Aorta (tissue), 5 donors: ENCODE data around the gene ACSF3. TPM values are rescaled to one million over a fixed set of nuclear protein-coding genes. Genes with fewer than 3 reads are reported as not detected.

Experiments used
- ATAC-seq: fragments of 200-7000 bp; cut with Tn5 transposase; one replicate; pipeline ENCODE4 v1.9.1; 2022; ENCODE audit warnings: moderate library complexity; ENCODE audit not compliant: low FRiP score
- DNase-seq, 2 donors: peaks; one replicate each; pipeline ENCODE4 v3.0.0-alpha.2; 2020
- H3K27ac ChIP-seq, 2 donors: one replicate each; pipeline ENCODE4 v1.5.1; 2013; ENCODE audit warnings: low read length in 2 of 2, mild to moderate bottlenecking in 2 of 2, moderate library complexity in 2 of 2, control low read depth in 1 of 2, inconsistent platforms in 1 of 2, low read depth in 1 of 2
- H3K27me3 ChIP-seq, 2 donors: one replicate each; pipeline ENCODE4 v1.6.1; 2013; ENCODE audit warnings: control low read depth in 1 of 2, low read length in 1 of 2, mild to moderate bottlenecking in 1 of 2, moderate library complexity in 1 of 2; ENCODE audit not compliant: insufficient read depth in 2 of 2, control insufficient read depth in 1 of 2
- H3K36me3 ChIP-seq, 2 donors: one replicate each; pipeline ENCODE4 v1.6.1; 2013; ENCODE audit warnings: control low read depth in 1 of 2, low read length in 1 of 2, mild to moderate bottlenecking in 1 of 2; ENCODE audit not compliant: insufficient read depth in 2 of 2, control insufficient read depth in 1 of 2
- H3K4me1 ChIP-seq, 2 donors: one replicate each; pipeline ENCODE4 v1.6.1; 2013; ENCODE audit warnings: low read length in 2 of 2, control low read depth in 1 of 2, mild to moderate bottlenecking in 1 of 2, moderate library complexity in 1 of 2; ENCODE audit not compliant: insufficient read depth in 2 of 2, control insufficient read depth in 1 of 2
- H3K4me3 ChIP-seq, 2 donors: one replicate each; pipeline ENCODE4 v1.5.1; 2013; ENCODE audit warnings: low read length in 2 of 2, control low read depth in 1 of 2, mild to moderate bottlenecking in 1 of 2
- H3K9me3 ChIP-seq: one replicate; pipeline ENCODE4 v1.6.1; 2013; ENCODE audit warnings: mild to moderate bottlenecking, low read length; ENCODE audit not compliant: control insufficient read depth
- WGBS, 2 donors: extraction: QIAGEN DNeasy Blood & Tissue Kit; methylation state at CpG; one replicate each; pipeline ENCODE4 v1.1.7; 2013; 5-methylcytosine and 5-hydroxymethylcytosine counted together
- intact Hi-C, 2 donors: fragments of 100-400 bp; cut with DNase I; formaldehyde crosslinking; loops; one replicate each; pipeline versions ENCODE4 v1.14.2 to v1.15.0; 2022
- polyA plus RNA-seq, 2 donors: library from polyadenylated mRNA; stranded (reverse); fragments of 200-250 nt; gene quantifications; one replicate each; pipeline ENCODE4 v1.2.3, GENCODE V29; 2013
- total RNA-seq, 2 donors: library from RNA; stranded (reverse); fragmentation: NEBNext Ultra II Directional; extraction: Animal tissue kit (Norgen Biotek cat#: 25700); gene quantifications; one replicate each; pipeline ENCODE4 v1.2.1, GENCODE V29; 2021
- donor health status: healthy with polysubstance abuse.
- donor health status: Bipolar disorder and iron deficiency.
- donor health status: DM: no; HTN: no; CAD: no.
- donor health status: DM: no; HTN: no; CAD: no.
- donor health status: DM: yes; HTN: yes; CAD: no.

Gene ACSF3
- total and polyA plus RNA-seq, 4 donors, result 19.3 to 48.4 (median 26.6) TPM

DNA sequence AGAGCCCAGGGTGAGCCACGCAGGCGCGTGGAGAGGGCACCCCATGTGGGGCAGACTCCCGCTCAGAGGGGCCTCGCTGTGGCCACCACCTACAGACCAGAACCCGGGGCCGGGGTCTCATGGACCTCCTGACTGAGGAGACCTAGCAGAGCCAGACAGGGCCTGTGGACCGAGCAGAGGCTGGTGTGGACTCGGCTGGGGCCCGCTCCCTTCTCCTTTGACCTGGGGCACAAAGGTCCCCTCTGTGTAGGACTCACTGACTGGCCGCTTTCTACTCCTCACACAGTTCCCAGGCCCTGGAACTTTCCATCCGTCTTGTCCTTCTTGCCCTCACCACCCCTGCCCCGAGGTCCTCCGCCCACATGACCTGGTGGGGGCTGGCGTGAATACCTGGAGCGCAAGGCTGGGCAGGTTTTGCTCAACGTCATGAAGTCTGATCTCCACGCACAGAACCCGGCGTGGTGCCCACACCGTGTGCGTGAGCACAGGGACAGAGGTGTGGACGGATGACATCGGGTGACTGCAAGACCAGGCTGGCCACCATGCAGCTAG, 44.7 kb upstream of the ACSF3 start:
- DNase-seq, result peak; percentile 42 to 66
- intact Hi-C loops, result no loop called here
- Histone ChIP-seq H3K4me1 (no peaks in the 10 kb centered on the region), H3K27me3 (no peaks in the 10 kb centered on the region), H3K27ac (no peak overlapping the region), H3K4me3 (no peak overlapping the region), H3K36me3 (no peaks in the 10 kb centered on the region), H3K9me3 (no peaks in the 10 kb centered on the region)
- 79% methylated on average over 24 of the region's 24 CpGs for whole genome bisulfite sequencing, 2 donors
- ATAC-seq, result no peak

GRCh38 chr16:89049484-89050118, 44.1 kb upstream of the ACSF3 start:
- Histone ChIP-seq H3K9me3 (no peaks in the 10 kb centered on the region), H3K4me3 (no peak overlapping the region), H3K36me3 (no peaks in the 10 kb centered on the region), H3K27ac (no peak overlapping the region), H3K4me1 (no peaks in the 10 kb centered on the region), H3K27me3 (no peaks in the 10 kb centered on the region)
- intact Hi-C loops, result no loop called here
- peak; percentile 42 to 50 for DNase-seq
- 19 to 21% methylated on average over 20 to 22 of the region's 22 CpGs for WGBS, 2 donors
- no peak for ATAC-seq

DNA sequence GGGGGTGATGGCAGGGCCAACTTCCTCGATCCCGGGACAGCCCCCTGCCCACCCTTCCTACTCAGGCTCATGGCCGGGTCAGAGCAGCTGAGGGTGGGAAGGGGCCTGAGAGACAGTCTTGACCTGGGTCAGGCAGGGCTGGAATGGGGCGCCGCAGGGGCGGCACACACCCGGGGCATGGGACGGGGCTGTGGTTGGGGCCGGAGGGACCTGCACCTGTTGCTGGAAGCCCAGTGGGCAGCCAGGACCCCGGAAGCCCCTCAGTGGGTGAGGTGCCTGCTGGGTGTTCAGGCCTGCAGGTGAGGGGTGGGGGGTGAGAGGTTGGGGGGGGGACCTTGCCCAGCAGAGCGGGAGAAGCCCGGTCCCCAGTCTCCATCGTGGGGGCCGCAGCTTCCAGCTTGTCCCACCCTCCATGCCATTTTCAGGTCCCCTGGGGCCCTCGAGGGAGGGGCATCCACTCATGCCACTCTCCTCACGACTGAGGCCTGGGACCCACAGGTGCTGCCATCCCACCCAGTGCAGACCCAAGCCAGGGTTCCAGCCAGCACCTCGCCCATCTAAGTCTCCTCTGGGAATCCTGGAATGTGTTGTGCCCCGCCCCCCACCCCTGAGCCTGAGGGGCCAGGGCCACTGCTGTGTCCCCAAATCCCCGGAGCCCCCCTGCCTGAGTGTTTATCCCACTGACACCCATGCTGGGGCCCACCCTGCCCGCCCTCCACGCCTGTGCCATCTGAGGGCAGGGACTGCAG, 43.4 kb upstream of the ACSF3 start:
- DNase-seq (peak; percentile 35 to 71), ATAC-seq (no peak)
- H3K27ac ChIP-seq, result no peak overlapping the region
- no peaks in the 10 kb centered on the region for H3K9me3 ChIP-seq
- intact Hi-C loops, result no loop called here
- 59 to 63% methylated on average over 21 of the region's 21 CpGs for WGBS, 2 donors
- H3K27me3 ChIP-seq, result no peaks in the 10 kb centered on the region
- H3K4me1 ChIP-seq, result no peaks in the 10 kb centered on the region
- H3K36me3 ChIP-seq, result no peaks in the 10 kb centered on the region
- H3K4me3 ChIP-seq, result no peak overlapping the region

DNA sequence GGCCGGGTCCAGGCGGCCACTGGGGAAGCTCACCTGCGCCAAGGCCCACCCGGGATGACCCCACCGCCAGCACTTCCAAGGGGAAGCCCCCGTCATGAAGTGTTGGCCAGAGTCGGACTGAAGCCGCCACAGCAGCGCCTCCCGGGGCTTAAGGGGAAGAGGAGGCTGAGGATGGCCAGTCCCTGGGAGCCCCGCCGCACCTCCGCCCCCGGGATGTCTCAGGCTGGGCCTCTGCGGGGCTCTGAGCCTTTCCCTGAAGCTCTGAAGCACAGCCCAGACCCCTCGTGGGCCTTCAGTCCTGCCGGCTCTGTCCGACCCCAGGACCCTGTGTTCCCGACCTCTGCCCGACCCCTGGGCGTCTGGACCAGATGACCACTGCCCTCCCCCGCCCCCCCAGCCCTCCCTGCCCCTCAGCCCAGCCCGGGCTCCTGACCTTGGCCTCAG, 42.8 kb upstream of the ACSF3 start:
- 40 to 54% methylated on average over 20 to 23 of the region's 23 CpGs for WGBS, 2 donors
- intact Hi-C loops, result no loop called here
- H3K36me3 ChIP-seq, result no peaks in the 10 kb centered on the region
- no peaks in the 10 kb centered on the region for H3K4me1 ChIP-seq
- DNase-seq (peak in 1 of 2 donors; percentile 70), ATAC-seq (no peak)
- no peaks in the 10 kb centered on the region for H3K27me3 ChIP-seq
- H3K4me3 ChIP-seq, result no peak overlapping the region
- no peak overlapping the region for H3K27ac ChIP-seq
- H3K9me3 ChIP-seq, result no peaks in the 10 kb centered on the region

DNA sequence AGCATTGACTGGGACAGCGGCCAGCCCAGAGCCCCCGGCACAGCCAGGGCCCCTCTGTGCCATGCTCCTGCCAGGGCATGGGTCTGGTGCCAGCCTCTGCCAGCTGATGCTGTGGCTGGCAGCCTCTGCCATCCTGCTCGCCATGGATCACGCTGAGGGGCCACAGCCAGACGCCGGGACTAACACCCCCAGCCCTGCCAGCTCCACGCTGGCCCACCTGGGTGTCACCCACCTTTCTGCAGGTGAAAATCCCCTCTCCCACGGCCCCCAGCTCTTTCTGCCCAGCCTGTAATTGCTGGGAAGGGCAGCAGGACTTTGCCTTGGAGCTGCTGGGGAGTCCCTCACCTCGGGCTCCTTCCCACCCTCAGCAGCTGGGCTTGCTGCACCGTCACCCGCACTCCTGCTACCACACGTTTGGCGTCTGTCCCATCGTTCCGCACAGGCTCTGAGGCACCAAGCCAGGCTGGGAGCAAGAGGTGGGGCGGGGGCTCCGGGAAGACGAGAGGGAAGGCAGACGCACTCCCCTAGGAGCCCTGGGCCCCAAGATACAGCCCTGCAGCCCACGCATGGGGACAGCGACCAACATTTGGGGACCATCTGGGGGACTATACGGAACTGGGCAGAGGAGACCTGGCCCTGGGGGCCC, 42.0 kb upstream of the ACSF3 start:
- no peak overlapping the region for H3K27ac ChIP-seq
- no peak overlapping the region for H3K4me3 ChIP-seq
- intact Hi-C loops, result no loop called here
- DNase-seq (peak; percentile 42 to 63), ATAC-seq (no peak)
- H3K36me3 ChIP-seq, result no peaks in the 10 kb centered on the region
- WGBS, 2 donors, result 17 to 25% methylated on average over 20 to 22 of the region's 22 CpGs
- no peaks in the 10 kb centered on the region for H3K9me3 ChIP-seq
- no peaks in the 10 kb centered on the region for H3K27me3 ChIP-seq
- no peaks in the 10 kb centered on the region for H3K4me1 ChIP-seq

- no peaks in the 10 kb centered on the region for H3K27me3 ChIP-seq
- no peak overlapping the region for H3K27ac ChIP-seq
- H3K36me3 ChIP-seq, result no peaks in the 10 kb centered on the region
- H3K4me3 ChIP-seq, result no peak overlapping the region
- intact Hi-C loops, result no loop called here
- DNase-seq (no peak), ATAC-seq (no peak)
- H3K4me1 ChIP-seq, result no peaks in the 10 kb centered on the region
- 76 to 78% methylated on average over 32 to 46 of the region's 46 CpGs for WGBS, 2 donors
- H3K9me3 ChIP-seq, result no peaks in the 10 kb centered on the region
Observed at GRCh38 chr16:89052191-89052889, 41.3 kb upstream of the ACSF3 start.

GRCh38 chr16:89052890-89053724, 40.5 kb upstream of the ACSF3 start:
- H3K36me3 ChIP-seq, result no peaks in the 10 kb centered on the region
- H3K4me3 ChIP-seq, result no peak overlapping the region
- DNase-seq (no peak), ATAC-seq (no peak)
- H3K4me1 ChIP-seq, result no peaks in the 10 kb centered on the region
- WGBS, 2 donors, result 69 to 71% methylated on average over 44 to 48 of the region's 48 CpGs
- H3K9me3 ChIP-seq, result no peaks in the 10 kb centered on the region
- H3K27me3 ChIP-seq, result no peaks in the 10 kb centered on the region
- intact Hi-C loops, result no loop called here
- no peak overlapping the region for H3K27ac ChIP-seq

DNA sequence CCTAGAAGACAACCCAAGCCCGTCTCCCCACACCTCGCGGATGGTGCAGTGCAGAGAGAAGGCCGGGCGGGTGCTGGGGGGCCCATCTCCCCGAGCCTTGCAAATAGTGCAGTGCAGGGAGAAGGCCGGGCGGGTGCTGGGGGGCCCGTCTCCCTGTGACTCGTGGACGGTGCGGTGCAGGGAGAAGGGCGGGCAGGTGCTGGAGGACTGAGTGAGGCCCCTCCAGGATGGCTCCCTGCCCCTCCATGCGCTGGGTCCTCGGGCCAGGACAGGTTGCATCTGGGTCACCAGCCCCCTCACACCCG, 40.0 kb upstream of the ACSF3 start:
- 86 to 91% methylated on average over 14 to 16 of the region's 16 CpGs for WGBS, 2 donors
- ATAC-seq (no peak), DNase-seq (no peak)
- no peak overlapping the region for H3K4me3 ChIP-seq
- intact Hi-C loops, result no loop called here
- H3K4me1 ChIP-seq, result no peaks in the 10 kb centered on the region
- H3K9me3 ChIP-seq, result no peaks in the 10 kb centered on the region
- H3K36me3 ChIP-seq, result no peaks in the 10 kb centered on the region
- H3K27me3 ChIP-seq, result no peaks in the 10 kb centered on the region
- H3K27ac ChIP-seq, result no peak overlapping the region
